HEK293 (cell line): ENCODE results near the gene SELENOI.

Experiments
- CTCF ChIA-PET: fragments of 350-600 bp; formaldehyde crosslinking; extraction: SDS; loops from one replicate; lab custom pipeline; 2021; ENCODE audit warnings: antibody characterized with exemption; lab: Yijun Ruan, JAX
- POLR2A ChIA-PET: fragments of 300-600 bp; formaldehyde crosslinking; extraction: SDS; loops from one replicate; lab custom pipeline; 2020; ENCODE audit warnings: antibody characterized with exemption, inconsistent platforms; lab: Yijun Ruan, JAX
- H3K27ac ChIP-seq: fragments of 200-500 bp; sonication (Bioruptor generic); 2 replicates; pipeline ENCODE4 v1.5.1; 2014; ENCODE audit warnings: low read depth, low read length, control low read depth, inconsistent platforms; ENCODE audit errors: extremely low read depth
- H3K36me3 ChIP-seq, 2 experiments: fragments of 200-500 bp in 1 of 2; sonication (Bioruptor generic) in 1 of 2; 1 replicate in 1 of 2; 2 replicates in 1 of 2; pipeline ENCODE4 v1.5.1; 2014 to 2017; ENCODE audit warnings: inconsistent platforms in 2 of 2, low read length in 2 of 2; ENCODE audit not compliant: control insufficient read depth in 2 of 2, insufficient read depth in 1 of 2
- H3K4me1 ChIP-seq: fragments of 200-500 bp; sonication (Bioruptor generic); 2 replicates; pipeline ENCODE4 v1.5.1; 2014; ENCODE audit warnings: mild to moderate bottlenecking, low read length, inconsistent platforms; ENCODE audit not compliant: control insufficient read depth, insufficient read depth
- H3K4me3 ChIP-seq: 2 replicates; pipeline ENCODE4 v1.5.1; 2011; ENCODE audit warnings: low read depth, mild to moderate bottlenecking, control low read depth, low read length, moderate library complexity
- H3K9me3 ChIP-seq: fragments of 200-500 bp; sonication (Bioruptor generic); 2 replicates; pipeline ENCODE4 v1.5.1; 2014; ENCODE audit warnings: low read depth, low read length, inconsistent platforms; ENCODE audit not compliant: control insufficient read depth, insufficient read depth
- ATF2 ChIP-seq: fragments of 450-650 bp; formaldehyde crosslinking; IDR thresholded peaks from 2 replicates; pipeline ENCODE4 v1.5.1; 2016; ENCODE audit warnings: missing biosample characterization, missing genetic modification characterization, low read depth
- EGR2 ChIP-seq: fragments of 450-650 bp; formaldehyde crosslinking; IDR thresholded peaks from 2 replicates; pipeline ENCODE4 v1.5.1; 2016; ENCODE audit warnings: low read depth, missing biosample characterization, missing genetic modification characterization
- HOXA7 ChIP-seq: sonication (generic); formaldehyde crosslinking; IDR thresholded peaks from 2 replicates; pipeline ENCODE4 v1.8.1; 2022; ENCODE audit warnings: missing genetic modification reagents, borderline replicate concordance
- SP3 ChIP-seq: fragments of 450-650 bp; formaldehyde crosslinking; IDR thresholded peaks from 2 replicates; pipeline ENCODE4 v1.5.1; 2016; ENCODE audit warnings: missing biosample characterization, missing genetic modification characterization
- TCF7L2 ChIP-seq: IDR thresholded peaks from 2 replicates; pipeline ENCODE4 v1.6.1; 2011; ENCODE audit warnings: low read depth, mild to moderate bottlenecking, inconsistent platforms, low read length, moderate library complexity, borderline replicate concordance
- ZBTB1 ChIP-seq: fragments of 450-650 bp; formaldehyde crosslinking; IDR thresholded peaks from 2 replicates; pipeline ENCODE4 v1.5.1; 2016; ENCODE audit warnings: missing biosample characterization, missing genetic modification characterization
- ZFP41 ChIP-seq: fragments of 450-650 bp; formaldehyde crosslinking; IDR thresholded peaks from 2 replicates; pipeline ENCODE4 v1.5.1; 2016; ENCODE audit warnings: missing biosample characterization, missing genetic modification characterization, borderline replicate concordance
- ZNF16 ChIP-seq: fragments of 450-650 bp; formaldehyde crosslinking; IDR thresholded peaks from 2 replicates; pipeline ENCODE4 v1.5.1; 2016; ENCODE audit warnings: low read depth, missing biosample characterization, missing genetic modification characterization
- ZNF202 ChIP-seq: fragments of 450-650 bp; formaldehyde crosslinking; IDR thresholded peaks from 2 replicates; pipeline ENCODE4 v1.5.1; 2016; ENCODE audit warnings: missing biosample characterization, missing genetic modification characterization, borderline replicate concordance
- ZNF274 ChIP-seq, 2 experiments: fragments of 200-500 bp in 1 of 2; fragments of 450-650 bp in 1 of 2; sonication (Bioruptor generic) in 1 of 2; formaldehyde crosslinking in 1 of 2; IDR thresholded peaks; 2 replicates each; pipeline versions ENCODE4 v1.5.1 to v1.6.1; 2014 to 2016; ENCODE audit warnings: borderline replicate concordance in 1 of 2, inconsistent platforms in 1 of 2, low read length in 1 of 2, missing biosample characterization in 1 of 2, missing genetic modification characterization in 1 of 2
- ZNF292 ChIP-seq: fragments of 450-650 bp; formaldehyde crosslinking; IDR thresholded peaks from 2 replicates; pipeline ENCODE4 v1.5.1; 2016; ENCODE audit warnings: low read depth, missing biosample characterization, missing genetic modification characterization, borderline replicate concordance
- ZNF341 ChIP-seq: fragments of 450-650 bp; formaldehyde crosslinking; IDR thresholded peaks from 2 replicates; pipeline ENCODE4; 2016; ENCODE audit warnings: low read depth, missing biosample characterization, missing genetic modification characterization
- ZNF404 ChIP-seq: fragments of 450-650 bp; formaldehyde crosslinking; IDR thresholded peaks from 2 replicates; pipeline ENCODE4 v1.5.1; 2017; ENCODE audit warnings: missing biosample characterization, missing genetic modification characterization
- ZNF449 ChIP-seq: fragments of 450-650 bp; formaldehyde crosslinking; IDR thresholded peaks from 2 replicates; pipeline ENCODE4 v1.5.1; 2017; ENCODE audit warnings: missing biosample characterization, mild to moderate bottlenecking, missing genetic modification characterization, moderate library complexity
- ZNF473 ChIP-seq: fragments of 450-650 bp; formaldehyde crosslinking; IDR thresholded peaks from 2 replicates; pipeline ENCODE4 v1.5.1; 2017; ENCODE audit warnings: missing biosample characterization, missing genetic modification characterization
- ZNF529 ChIP-seq: fragments of 450-650 bp; formaldehyde crosslinking; IDR thresholded peaks from 2 replicates; pipeline ENCODE4 v1.5.1; 2017; ENCODE audit warnings: missing genetic modification characterization, missing biosample characterization; ENCODE audit not compliant: insufficient replicate concordance
- ZNF548 ChIP-seq: fragments of 450-650 bp; formaldehyde crosslinking; IDR thresholded peaks from 2 replicates; pipeline ENCODE4 v1.5.1; 2016; ENCODE audit warnings: missing biosample characterization, missing genetic modification characterization
- ZNF580 ChIP-seq: fragments of 450-650 bp; formaldehyde crosslinking; IDR thresholded peaks from 2 replicates; pipeline ENCODE4 v1.5.1; 2016; ENCODE audit warnings: missing biosample characterization, missing genetic modification characterization
- ZNF585B ChIP-seq: fragments of 450-650 bp; formaldehyde crosslinking; IDR thresholded peaks from 2 replicates; pipeline ENCODE4 v1.5.1; 2016; ENCODE audit warnings: missing biosample characterization, missing genetic modification characterization
- ZNF670 ChIP-seq: fragments of 450-650 bp; formaldehyde crosslinking; IDR thresholded peaks from 2 replicates; pipeline ENCODE4 v1.5.1; 2016; ENCODE audit warnings: missing biosample characterization, missing genetic modification characterization, low read depth
- ZNF707 ChIP-seq: fragments of 450-650 bp; formaldehyde crosslinking; IDR thresholded peaks from 2 replicates; pipeline ENCODE4 v1.5.1; 2016; ENCODE audit warnings: missing biosample characterization, missing genetic modification characterization
- ZSCAN18 ChIP-seq: fragments of 450-650 bp; formaldehyde crosslinking; IDR thresholded peaks from 2 replicates; pipeline ENCODE4 v1.5.1; 2016; ENCODE audit warnings: missing biosample characterization, missing genetic modification characterization
- ZSCAN23 ChIP-seq: fragments of 450-650 bp; formaldehyde crosslinking; IDR thresholded peaks from 2 replicates; pipeline ENCODE4 v1.5.1; 2016; ENCODE audit warnings: missing biosample characterization, missing genetic modification characterization
- ZSCAN4 ChIP-seq: fragments of 450-650 bp; formaldehyde crosslinking; IDR thresholded peaks from 2 replicates; pipeline ENCODE4 v1.5.1; 2017; ENCODE audit warnings: missing biosample characterization, missing genetic modification characterization

Gene SELENOI

GRCh38 chr2:26423750-26424149 lies 77.8 kb downstream of the SELENOI start (continued):
- TF ChIP-seq ZNF670 (tag by site-specific recombination) (no peak), ZSCAN23 (tag by site-specific recombination) (no peak), ZNF529 (no peak), ZBTB1 (no peak), ZNF16 (tag by site-specific recombination) (no peak), ZNF473 (tag by site-specific recombination) (no peak), ZNF580 (tag by site-specific recombination) (no peak), SP3 (tag by site-specific recombination) (no peak), ZNF404 (tag by site-specific recombination) (no peak)

GRCh38 chr2:26424221-26424620 lies 78.3 kb downstream of the SELENOI start:
- CTCF ChIA-PET: interaction anchor here (0.6 kb wide), 1 partner anchor 819 kb away, joined by 3 read pairs; no protein-coding TSS in a partner anchor
- no peaks in the 10 kb centered on the region for H3K36me3 ChIP-seq
- TF ChIP-seq HOXA7 (CRISPR knock-in tag): no peak
- no peak for TF ChIP-seq ZFP41 (tag by site-specific recombination)
- no peak for TF ChIP-seq ZNF292 (tag by site-specific recombination)
- TF ChIP-seq TCF7L2: no peak
- TF ChIP-seq ZNF548 (tag by site-specific recombination): no peak
- TF ChIP-seq ZSCAN18 (tag by site-specific recombination): no peak
- TF ChIP-seq ZNF202 (tag by site-specific recombination): no peak
- no peak for TF ChIP-seq EGR2 (tag by site-specific recombination)
- no peak for TF ChIP-seq ZNF341 (tag by site-specific recombination)
- TF ChIP-seq ZNF585B (tag by site-specific recombination): no peak
- TF ChIP-seq ZNF449 (tag by site-specific recombination): no peak
- TF ChIP-seq ZNF274 (IDR thresholded peaks at IDR 0.05; ENCODE audit: low read length): no peak
- no peak for TF ChIP-seq ZNF274 (tag by site-specific recombination; IDR thresholded peaks at IDR 0.05; ENCODE audit: borderline replicate concordance)
- no peak for TF ChIP-seq ZSCAN4 (tag by site-specific recombination)
- TF ChIP-seq ATF2 (tag by site-specific recombination): no peak
- TF ChIP-seq ZNF707: no peak
- TF ChIP-seq ZNF404 (tag by site-specific recombination): no peak
- H3K4me3 ChIP-seq: no peak overlapping the region
- H3K4me1 ChIP-seq: no peaks in the 10 kb centered on the region
- H3K9me3 ChIP-seq: no peaks in the 10 kb centered on the region
- POLR2A ChIA-PET: no interaction called here
- no peak overlapping the region for H3K27ac ChIP-seq
